Parathyroid adenoma (tissue), 2 donors: ENCODE measurements around the gene SPNS2.

Source experiments
- H2AFZ ChIP-seq: fragments of 300-600 bp; sonication (generic); one replicate; pipeline ENCODE4 v1.7.0; 2017; ENCODE audit warnings: antibody characterized with exemption, mild to moderate bottlenecking
- H3K27ac ChIP-seq: fragments of 300-600 bp; sonication (generic); one replicate; pipeline ENCODE4 v1.7.0; 2017
- H3K27me3 ChIP-seq: fragments of 300-600 bp; sonication (generic); one replicate; pipeline ENCODE4 v1.7.0; 2017; ENCODE audit warnings: low read length; ENCODE audit not compliant: control insufficient read depth, insufficient read depth
- H3K36me3 ChIP-seq: fragments of 300-600 bp; sonication (generic); one replicate; pipeline ENCODE4 v1.7.0; 2017; ENCODE audit warnings: low read length; ENCODE audit not compliant: control insufficient read depth, insufficient read depth
- H3K4me1 ChIP-seq: fragments of 300-600 bp; sonication (generic); one replicate; pipeline ENCODE4 v1.7.0; 2017; ENCODE audit warnings: control low read depth
- H3K4me2 ChIP-seq: fragments of 300-600 bp; sonication (generic); one replicate; pipeline ENCODE4 v1.7.0; 2017; ENCODE audit warnings: low read length
- H3K4me3 ChIP-seq: fragments of 300-600 bp; sonication (generic); one replicate; pipeline ENCODE4 v1.7.0; 2017; ENCODE audit warnings: low read depth, low read length
- H3K79me2 ChIP-seq: fragments of 300-600 bp; sonication (generic); one replicate; pipeline ENCODE4 v1.7.0; 2017; ENCODE audit warnings: control low read depth
- H3K9ac ChIP-seq: fragments of 300-600 bp; sonication (generic); one replicate; pipeline ENCODE4 v1.7.0; 2017; ENCODE audit warnings: mild to moderate bottlenecking
- H3K9me3 ChIP-seq: fragments of 300-600 bp; sonication (generic); one replicate; pipeline ENCODE4 v1.7.0; 2017; ENCODE audit warnings: low read length; ENCODE audit not compliant: control insufficient read depth
- CTCF ChIP-seq: fragments of 300-600 bp; sonication (generic); IDR thresholded peaks from one replicate; pipeline ENCODE4 v1.7.0; 2017; ENCODE audit warnings: antibody characterized with exemption, mild to moderate bottlenecking
- donor health status: primary hyperparathyroidism.

Gene SPNS2

DNA sequence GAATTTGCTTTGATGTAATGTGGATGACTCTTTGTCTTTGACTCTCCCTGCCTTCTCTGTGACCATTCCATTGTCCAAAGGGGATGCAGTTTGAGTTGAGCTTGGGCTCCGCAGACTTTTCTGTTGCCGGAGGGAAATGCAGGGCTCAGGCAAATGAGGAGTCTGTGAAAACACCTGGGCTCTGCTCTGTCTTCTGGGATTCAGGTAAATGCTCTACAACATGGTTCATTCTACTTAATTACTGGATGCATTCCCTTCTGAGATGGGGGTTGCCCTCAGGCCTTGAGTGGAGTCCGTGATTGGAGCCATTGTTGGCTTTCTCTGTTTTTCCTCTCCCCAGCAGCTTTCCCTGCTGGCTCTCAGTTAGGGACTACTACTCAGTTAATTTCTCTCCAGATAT, 26.4 kb upstream of the SPNS2 start:
- no peak overlapping the region for H2AFZ ChIP-seq
- no peak for TF ChIP-seq CTCF
- no peak overlapping the region for H3K4me3 ChIP-seq
- no peak overlapping the region for H3K27ac ChIP-seq
- H3K4me1 ChIP-seq = no peaks in the 10 kb centered on the region
- H3K27me3 ChIP-seq = no peaks in the 10 kb centered on the region
- no peak overlapping the region for H3K4me2 ChIP-seq
- no peaks in the 10 kb centered on the region for H3K79me2 ChIP-seq
- H3K9ac ChIP-seq = no peak overlapping the region
- H3K36me3 ChIP-seq = no peaks in the 10 kb centered on the region
- no peaks in the 10 kb centered on the region for H3K9me3 ChIP-seq

GRCh38 chr17:4474093-4474492, 24.6 kb upstream of the SPNS2 start:
- H3K9ac ChIP-seq = no peak overlapping the region
- no peak overlapping the region for H3K4me3 ChIP-seq
- H3K9me3 ChIP-seq = no peaks in the 10 kb centered on the region
- no peak overlapping the region for H3K4me2 ChIP-seq
- H3K79me2 ChIP-seq = no peaks in the 10 kb centered on the region
- no peak overlapping the region for H2AFZ ChIP-seq
- no peak overlapping the region for H3K27ac ChIP-seq
- H3K27me3 ChIP-seq = no peaks in the 10 kb centered on the region
- TF ChIP-seq CTCF = no peak
- H3K36me3 ChIP-seq = no peaks in the 10 kb centered on the region
- no peaks in the 10 kb centered on the region for H3K4me1 ChIP-seq

DNA sequence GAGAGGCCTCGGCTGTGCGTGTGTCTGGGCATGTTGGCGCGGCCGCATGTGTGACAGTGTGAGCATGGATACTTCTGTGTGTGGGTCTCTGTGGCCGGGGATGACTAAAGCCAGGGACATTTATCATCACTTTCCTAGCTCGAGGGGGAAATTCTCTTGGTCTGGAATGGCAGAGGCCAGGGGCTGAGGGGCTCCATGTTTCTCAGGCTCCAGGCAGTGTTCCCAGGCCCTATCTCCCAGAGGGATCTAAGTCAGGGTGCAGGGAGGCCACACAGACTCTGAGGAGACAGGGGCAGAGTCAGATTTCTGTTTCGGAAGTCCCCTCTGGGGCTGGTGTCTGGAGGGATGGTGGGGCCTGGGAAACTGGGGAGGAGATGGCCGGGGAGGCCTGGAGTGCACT, 23.7 kb upstream of the SPNS2 start:
- no peaks in the 10 kb centered on the region for H3K79me2 ChIP-seq
- no peaks in the 10 kb centered on the region for H3K4me1 ChIP-seq
- H3K4me2 ChIP-seq = no peak overlapping the region
- H3K9me3 ChIP-seq = no peaks in the 10 kb centered on the region
- TF ChIP-seq CTCF = no peak
- no peak overlapping the region for H2AFZ ChIP-seq
- no peaks in the 10 kb centered on the region for H3K27me3 ChIP-seq
- H3K4me3 ChIP-seq = no peak overlapping the region
- H3K36me3 ChIP-seq = no peaks in the 10 kb centered on the region
- H3K27ac ChIP-seq = no peak overlapping the region
- H3K9ac ChIP-seq = no peak overlapping the region

- H3K4me2 ChIP-seq = no peak overlapping the region
- no peak overlapping the region for H3K4me3 ChIP-seq
- H2AFZ ChIP-seq = no peak overlapping the region
- H3K9me3 ChIP-seq = no peaks in the 10 kb centered on the region
- no peak overlapping the region for H3K27ac ChIP-seq
- no peaks in the 10 kb centered on the region for H3K79me2 ChIP-seq
- H3K27me3 ChIP-seq = no peaks in the 10 kb centered on the region
- H3K36me3 ChIP-seq = no peaks in the 10 kb centered on the region
- no peak overlapping the region for H3K9ac ChIP-seq
- no peak for TF ChIP-seq CTCF
- H3K4me1 ChIP-seq = no peaks in the 10 kb centered on the region
Observed at GRCh38 chr17:4475463-4475862, 23.2 kb upstream of the SPNS2 start.

GRCh38 chr17:4476017-4476416, 22.7 kb upstream of the SPNS2 start:
- no peak for TF ChIP-seq CTCF
- Histone ChIP-seq H3K9me3 (no peaks in the 10 kb centered on the region), H3K27ac (no peak overlapping the region), H2AFZ (no peak overlapping the region), H3K79me2 (no peaks in the 10 kb centered on the region), H3K36me3 (no peaks in the 10 kb centered on the region), H3K4me3 (no peak overlapping the region), H3K4me2 (no peak overlapping the region), H3K27me3 (no peaks in the 10 kb centered on the region), H3K4me1 (no peaks in the 10 kb centered on the region), H3K9ac (no peak overlapping the region)
